Activated naive CD8-positive, alpha-beta T cell treated with anti-CD3 and anti-CD28 coated beads for 36 hours (primary cell): Measurements from ENCODE around the gene NEK9. TPM values are rescaled to one million over a fixed set of nuclear protein-coding genes. Genes with fewer than 3 reads are reported as not detected.
A peak's percentile ranks its signal among the peaks of the same experiment; 100 is the strongest.
"Not testable (repeated sequence)": the region's sequence is repeated elsewhere in the genome, so short reads cannot be mapped to it uniquely, and the experiment has no call there.

Experiments used
- DNase-seq: peaks from one replicate; pipeline ENCODE4 v3.0.0; 2021
- H3K27ac Mint-ChIP-seq: one replicate; pipeline ENCODE4 v1.8.0; 2022; ENCODE audit warnings: mild to moderate bottlenecking, moderate library complexity, mixed read lengths
- H3K27me3 Mint-ChIP-seq: one replicate; pipeline ENCODE4 v1.8.0; 2022; ENCODE audit warnings: mild to moderate bottlenecking, mixed read lengths
- H3K36me3 Mint-ChIP-seq: one replicate; pipeline ENCODE4 v1.8.0; 2021; ENCODE audit warnings: mild to moderate bottlenecking, mixed read lengths
- H3K4me1 Mint-ChIP-seq: one replicate; pipeline ENCODE4 v1.8.0; 2021; ENCODE audit warnings: mixed read lengths
- H3K4me3 Mint-ChIP-seq: one replicate; pipeline ENCODE4 v1.8.0; 2022; ENCODE audit warnings: mild to moderate bottlenecking, moderate library complexity, mixed read lengths
- H3K9me3 Mint-ChIP-seq: one replicate; pipeline ENCODE4 v1.8.0; 2022; ENCODE audit warnings: mixed read lengths
- total RNA-seq, 2 experiments: library from RNA; stranded (reverse); gene quantifications; one replicate each; pipeline ENCODE4 v1.2.3, GENCODE V29; 2021

NEK9 gene
- total RNA-seq, 2 experiments from 2014 or later, result 50.1 to 50.9 TPM

GRCh38 chr14:75069121-75069810 lies 57.6 kb downstream of the NEK9 start, which contains the start of gene ZC2HC1C:
Gene ZC2HC1C (plus strand): TSS chr14:75069641. CDS start chr14:75070574, 933 bp downstream.
- peak; percentile 76 for DNase-seq
- no peaks in the 10 kb centered on the region for H3K27me3 Mint-ChIP-seq
- no peak within 1 kb of the TSS for H3K4me3 Mint-ChIP-seq
- peaks cover 4% of the 10 kb centered on the region for H3K4me1 Mint-ChIP-seq
- H3K9me3 Mint-ChIP-seq, result no peaks in the 10 kb centered on the region
- peak within 1 kb of the TSS; percentile 39 for H3K27ac Mint-ChIP-seq
- no peaks in the 10 kb centered on the region for H3K36me3 Mint-ChIP-seq

- Mint-ChIP-seq H3K27ac (no peak overlapping the region), H3K9me3 (no peaks in the 10 kb centered on the region), H3K4me1 (peaks cover 10% of the 10 kb centered on the region), H3K4me3 (no peak overlapping the region), H3K27me3 (no peaks in the 10 kb centered on the region), H3K36me3 (peaks cover 2% of the 10 kb centered on the region)
- DNase-seq, result no peak
These were observed 58.3 kb downstream of the NEK9 start for GRCh38 chr14:75068294-75069120.

GRCh38 chr14:75067765-75068164 lies 59.1 kb downstream of the NEK9 start:
- not testable (repeated sequence) for H3K27ac Mint-ChIP-seq, H3K9me3 Mint-ChIP-seq

GRCh38 chr14:75067212-75067611 lies 59.6 kb downstream of the NEK9 start:
- Mint-ChIP-seq H3K36me3 (peaks cover 4% of the 10 kb centered on the region), H3K27me3 (no peaks in the 10 kb centered on the region), H3K27ac (no peak overlapping the region), H3K4me3 (no peak overlapping the region), H3K9me3 (no peaks in the 10 kb centered on the region), H3K4me1 (peaks cover 17% of the 10 kb centered on the region)
- DNase-seq, result no peak

More at GRCh38 chr14:75067765-75068164, 59.1 kb downstream of the NEK9 start:
- not testable (repeated sequence) for H3K27me3 Mint-ChIP-seq, DNase-seq, H3K4me3 Mint-ChIP-seq, H3K36me3 Mint-ChIP-seq
- H3K4me1 Mint-ChIP-seq, result peaks cover 14% of the 10 kb centered on the region

GRCh38 chr14:75066691-75067090 lies 60.2 kb downstream of the NEK9 start:
- peaks cover 4% of the 10 kb centered on the region for H3K36me3 Mint-ChIP-seq
- H3K9me3 Mint-ChIP-seq, result no peaks in the 10 kb centered on the region
- H3K27ac Mint-ChIP-seq, result no peak overlapping the region
- H3K4me1 Mint-ChIP-seq, result peaks cover 17% of the 10 kb centered on the region
- H3K27me3 Mint-ChIP-seq, result no peaks in the 10 kb centered on the region
- H3K4me3 Mint-ChIP-seq, result no peak overlapping the region
- DNase-seq, result no peak

GRCh38 chr14:75064205-75064567 lies 62.7 kb downstream of the NEK9 start:
- H3K27ac Mint-ChIP-seq, result peak overlapping the region; percentile 97
- no peak for DNase-seq
- peaks cover 5% of the 10 kb centered on the region for H3K9me3 Mint-ChIP-seq
- peak overlapping the region; percentile 100 for H3K4me3 Mint-ChIP-seq
- peaks cover 20% of the 10 kb centered on the region for H3K36me3 Mint-ChIP-seq
- H3K27me3 Mint-ChIP-seq, result no peaks in the 10 kb centered on the region
- peaks cover 27% of the 10 kb centered on the region for H3K4me1 Mint-ChIP-seq

GRCh38 chr14:75063491-75064204 lies 63.2 kb downstream of the NEK9 start, which contains the start of gene ACYP1:
Gene ACYP1 (minus strand): TSS chr14:75064024. CDS start chr14:75063553, 471 bp downstream.
- H3K4me3 Mint-ChIP-seq, result peak within 1 kb of the TSS; percentile 100
- H3K36me3 Mint-ChIP-seq, result peaks cover 23% of the 10 kb centered on the region
- H3K4me1 Mint-ChIP-seq, result peaks cover 27% of the 10 kb centered on the region
- peaks cover 5% of the 10 kb centered on the region for H3K9me3 Mint-ChIP-seq
- peak; percentile 92 for DNase-seq
- no peaks in the 10 kb centered on the region for H3K27me3 Mint-ChIP-seq
- H3K27ac Mint-ChIP-seq, result peak within 1 kb of the TSS; percentile 97

GRCh38 chr14:75063013-75063412 lies 63.8 kb downstream of the NEK9 start:
- Mint-ChIP-seq H3K4me1 (peaks cover 27% of the 10 kb centered on the region), H3K27ac (peak overlapping the region; percentile 97), H3K27me3 (no peaks in the 10 kb centered on the region), H3K4me3 (peak overlapping the region; percentile 100), H3K9me3 (peaks cover 5% of the 10 kb centered on the region), H3K36me3 (peaks cover 27% of the 10 kb centered on the region)
- DNase-seq, result no peak

GRCh38 chr14:75060420-75060819 lies 66.4 kb downstream of the NEK9 start:
- Mint-ChIP-seq H3K27ac (no peak overlapping the region), H3K4me1 (peaks cover 32% of the 10 kb centered on the region), H3K9me3 (peaks cover 5% of the 10 kb centered on the region), H3K4me3 (no peak overlapping the region), H3K36me3 (peaks cover 39% of the 10 kb centered on the region), H3K27me3 (no peaks in the 10 kb centered on the region)
- no peak for DNase-seq

GRCh38 chr14:75059642-75060041 lies 67.2 kb downstream of the NEK9 start:
- Mint-ChIP-seq H3K4me1 (peaks cover 31% of the 10 kb centered on the region), H3K36me3 (peaks cover 43% of the 10 kb centered on the region), H3K27ac (no peak overlapping the region), H3K4me3 (no peak overlapping the region), H3K27me3 (no peaks in the 10 kb centered on the region), H3K9me3 (peaks cover 5% of the 10 kb centered on the region)
- DNase-seq, result no peak

GRCh38 chr14:75054421-75054820 lies 72.4 kb downstream of the NEK9 start:
- Mint-ChIP-seq H3K27ac (no peak overlapping the region), H3K4me1 (peaks cover 32% of the 10 kb centered on the region), H3K4me3 (no peak overlapping the region), H3K36me3 (peaks cover 54% of the 10 kb centered on the region), H3K27me3 (peaks cover 5% of the 10 kb centered on the region), H3K9me3 (no peaks in the 10 kb centered on the region)
- DNase-seq, result no peak

GRCh38 chr14:75053396-75054291 lies 73.2 kb downstream of the NEK9 start:
- Mint-ChIP-seq H3K4me3 (no peak overlapping the region), H3K27me3 (peaks cover 5% of the 10 kb centered on the region), H3K27ac (peak overlapping the region; percentile 34), H3K9me3 (peaks cover 2% of the 10 kb centered on the region), H3K4me1 (peaks cover 34% of the 10 kb centered on the region), H3K36me3 (peaks cover 56% of the 10 kb centered on the region)
- DNase-seq, result no peak

GRCh38 chr14:75051556-75051899 lies 75.3 kb downstream of the NEK9 start:
- Mint-ChIP-seq H3K36me3 (peaks cover 69% of the 10 kb centered on the region), H3K4me3 (peak overlapping the region; percentile 86), H3K4me1 (peaks cover 50% of the 10 kb centered on the region), H3K9me3 (peaks cover 2% of the 10 kb centered on the region), H3K27me3 (peaks cover 5% of the 10 kb centered on the region), H3K27ac (peak overlapping the region; percentile 88)
- DNase-seq, result no peak

GRCh38 chr14:75050852-75051555 lies 75.8 kb downstream of the NEK9 start, which contains the start of gene MLH3:
Gene MLH3 (minus strand): TSS chr14:75051467. CDS start chr14:75049655, 1,812 bp downstream.
- Mint-ChIP-seq H3K27me3 (peaks cover 5% of the 10 kb centered on the region), H3K9me3 (peaks cover 2% of the 10 kb centered on the region), H3K36me3 (peaks cover 72% of the 10 kb centered on the region), H3K4me1 (peaks cover 55% of the 10 kb centered on the region), H3K27ac (peak within 1 kb of the TSS; percentile 88), H3K4me3 (peak within 1 kb of the TSS; percentile 86)
- peak; percentile 80 for DNase-seq
